Activated CD4-positive, alpha-beta T cell treated with anti-CD3 and anti-CD28 coated beads, Interleukin-2, amount 50 U/mL, for 4 hours (primary cell): ENCODE data around the gene PGPEP1.
"Not testable (repeated sequence)": the region's sequence is repeated elsewhere in the genome, so short reads cannot be mapped to it uniquely, and the experiment has no call there.

Experiments used
- DNase-seq, 2 experiments: peaks; one replicate each; pipeline ENCODE4 v3.0.0-alpha.2; 2020

PGPEP1 gene

DNA sequence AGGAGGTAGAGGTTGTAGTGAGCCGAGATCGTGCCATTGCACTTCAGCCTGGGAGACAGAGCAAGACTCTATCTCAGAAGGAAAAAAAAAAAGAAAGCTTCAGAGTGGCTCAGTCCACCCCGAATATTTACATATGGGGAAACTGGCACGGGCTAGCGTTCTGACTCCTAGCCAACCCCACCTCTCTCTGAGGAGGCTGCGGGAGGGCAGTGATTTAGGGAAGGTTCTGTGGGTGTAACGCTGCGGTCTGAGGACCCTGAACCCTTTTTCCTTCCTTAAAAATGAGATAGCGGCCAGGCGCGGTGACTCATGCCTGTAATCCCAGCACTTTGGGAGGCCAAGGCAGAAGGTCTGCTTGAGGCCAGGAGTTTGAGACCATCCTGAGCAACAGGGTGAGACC lies 52.0 kb downstream of the PGPEP1 start:
- no peak for DNase-seq

DNA sequence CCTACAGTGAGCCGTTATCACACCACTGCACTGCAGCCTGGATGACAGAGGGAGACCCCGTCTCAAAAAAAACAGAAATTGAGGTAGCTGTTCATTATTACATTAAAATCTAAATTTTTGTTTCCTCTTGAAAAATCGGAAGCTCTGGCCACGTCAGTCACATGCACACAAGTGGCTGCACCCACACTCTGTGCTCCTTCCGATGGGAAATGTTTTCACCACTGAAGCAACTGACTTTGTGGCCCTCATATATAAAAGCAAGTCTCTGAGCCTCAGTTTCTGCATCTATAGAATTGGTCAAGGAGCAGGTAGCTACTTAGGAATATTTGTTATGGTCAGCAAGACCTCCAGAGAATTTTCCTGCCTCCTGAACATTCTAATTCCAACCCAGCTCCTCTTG lies 52.5 kb downstream of the PGPEP1 start:
- DNase-seq = no peak

DNA sequence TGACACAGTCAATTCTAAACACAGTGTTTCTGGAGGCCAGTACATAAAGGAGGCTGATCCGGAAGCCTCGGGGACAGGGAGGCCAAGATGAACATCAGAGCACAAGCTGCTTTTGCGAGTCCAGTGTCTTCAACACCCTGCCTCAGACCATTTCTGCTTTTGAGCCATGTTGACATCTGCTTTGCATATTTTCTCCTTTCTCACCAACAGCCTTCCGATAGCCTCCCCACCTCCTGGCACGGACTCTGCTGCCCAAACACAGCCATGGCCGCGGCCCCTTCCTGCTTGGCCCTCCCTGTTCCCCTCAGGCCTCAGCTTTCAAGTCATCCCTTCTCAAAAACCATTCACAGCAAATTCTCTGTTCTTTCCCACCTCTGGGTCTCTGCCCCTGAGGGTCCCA lies 53.4 kb downstream of the PGPEP1 start:
- no peak for DNase-seq

DNA sequence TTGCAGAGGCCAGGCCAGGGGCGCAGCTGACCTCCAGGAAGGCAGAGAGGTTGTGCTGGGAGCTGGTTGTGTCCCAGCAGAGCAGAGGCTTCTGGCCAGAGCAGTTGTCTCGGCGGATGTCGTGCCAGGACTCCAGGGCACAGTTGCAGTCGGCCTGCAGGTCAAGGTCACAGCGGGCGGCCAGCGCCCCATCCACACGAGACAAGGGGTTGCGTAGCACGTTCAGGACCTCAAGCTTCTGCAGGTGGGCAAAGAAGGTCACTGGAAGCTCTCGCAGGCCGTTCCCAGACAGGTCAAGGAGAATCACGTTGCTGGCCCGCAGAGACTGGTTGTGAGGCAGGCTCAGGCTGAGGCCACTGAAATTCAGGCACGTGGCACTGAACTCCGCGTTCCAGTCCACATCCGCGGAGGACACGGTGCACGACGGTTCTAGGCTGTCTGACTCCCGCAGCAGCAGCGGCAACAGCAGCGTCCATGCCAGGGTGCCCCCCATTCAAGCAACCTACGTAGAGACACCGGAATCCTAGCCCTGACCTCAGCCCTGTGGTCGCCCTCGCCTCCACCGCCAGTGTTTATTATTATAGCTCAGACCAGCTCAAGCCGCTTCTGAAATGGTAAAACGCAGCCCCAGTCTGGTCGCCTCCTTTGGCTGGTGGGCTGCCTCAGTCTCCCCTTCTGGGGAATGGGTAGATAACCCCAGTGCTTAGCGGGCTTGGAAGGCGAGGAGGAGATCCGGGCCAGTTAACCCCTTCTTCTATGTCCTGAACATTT lies 56.3 kb downstream of the PGPEP1 start:
- no peak for DNase-seq

DNA sequence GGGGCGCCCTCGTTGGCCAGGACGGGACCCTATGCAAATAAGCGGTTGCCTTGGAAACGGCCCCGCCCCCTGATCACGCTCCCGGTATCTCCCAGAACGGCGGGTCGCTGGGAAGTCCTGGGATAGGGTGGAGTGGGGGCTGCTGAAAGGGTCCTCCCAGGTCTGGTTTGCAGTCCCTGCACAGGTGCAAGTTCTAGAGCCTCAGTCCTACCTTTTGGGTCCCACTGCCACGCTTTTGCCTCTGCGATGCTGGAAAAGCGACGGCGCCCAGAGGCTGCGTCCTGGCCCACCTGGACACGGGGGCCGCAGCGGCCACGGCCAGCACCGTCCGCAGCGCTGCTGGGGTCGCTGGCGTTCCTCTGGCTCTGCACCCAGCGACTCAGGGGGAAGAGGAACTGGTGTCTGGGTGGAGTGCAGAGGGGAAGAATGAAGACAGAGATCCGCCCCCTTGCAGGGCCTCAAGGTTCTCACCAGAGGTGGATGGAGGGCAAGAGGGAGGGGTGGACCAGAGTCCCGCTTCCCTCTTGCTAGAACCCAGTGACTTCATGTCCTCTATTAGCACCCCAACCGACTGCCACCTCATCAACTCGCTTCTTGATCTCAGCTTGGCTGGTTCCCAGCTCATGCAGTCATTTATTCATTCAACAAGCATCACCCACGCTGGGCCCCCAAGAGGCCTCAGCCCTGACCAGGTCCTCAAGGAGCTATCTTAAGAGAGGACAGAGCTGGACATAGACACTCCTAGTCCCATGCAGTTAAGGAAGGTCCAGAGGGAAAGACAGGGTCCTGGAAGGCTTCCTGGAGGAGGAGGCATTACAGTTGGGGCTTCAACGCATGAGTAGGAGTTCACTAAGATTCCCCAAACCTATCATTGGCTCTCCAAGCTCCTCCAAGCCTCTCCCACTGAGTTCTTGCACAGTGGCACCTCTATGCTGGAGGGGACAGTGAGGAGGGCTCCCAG lies 57.1 kb downstream of the PGPEP1 start, which contains the start of gene LRRC25:
LRRC25 (minus strand) TSS at position 381 of the 961 bp plus-strand sequence. CDS start 659 bp downstream, outside the sequence.
- no peak for DNase-seq

DNA sequence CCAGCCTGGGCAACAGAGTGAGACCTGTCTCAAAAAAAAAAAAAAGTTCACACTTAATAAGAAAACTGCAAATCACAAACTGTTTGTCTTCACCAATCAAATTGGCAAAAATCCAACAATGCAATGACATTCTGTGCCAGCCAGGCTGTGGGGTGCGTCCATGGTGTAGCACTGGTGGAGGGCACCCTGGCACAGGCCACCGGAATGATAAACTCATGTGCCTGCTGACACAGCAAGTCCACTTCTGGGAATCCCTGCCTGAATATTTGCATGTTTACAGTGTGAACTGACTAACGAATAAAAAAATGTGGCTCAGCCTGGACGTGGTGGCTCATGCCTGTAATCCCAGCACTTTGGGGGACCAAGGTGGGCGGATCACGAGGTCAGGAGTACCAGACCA lies 58.6 kb downstream of the PGPEP1 start:
- DNase-seq = no peak

DNA sequence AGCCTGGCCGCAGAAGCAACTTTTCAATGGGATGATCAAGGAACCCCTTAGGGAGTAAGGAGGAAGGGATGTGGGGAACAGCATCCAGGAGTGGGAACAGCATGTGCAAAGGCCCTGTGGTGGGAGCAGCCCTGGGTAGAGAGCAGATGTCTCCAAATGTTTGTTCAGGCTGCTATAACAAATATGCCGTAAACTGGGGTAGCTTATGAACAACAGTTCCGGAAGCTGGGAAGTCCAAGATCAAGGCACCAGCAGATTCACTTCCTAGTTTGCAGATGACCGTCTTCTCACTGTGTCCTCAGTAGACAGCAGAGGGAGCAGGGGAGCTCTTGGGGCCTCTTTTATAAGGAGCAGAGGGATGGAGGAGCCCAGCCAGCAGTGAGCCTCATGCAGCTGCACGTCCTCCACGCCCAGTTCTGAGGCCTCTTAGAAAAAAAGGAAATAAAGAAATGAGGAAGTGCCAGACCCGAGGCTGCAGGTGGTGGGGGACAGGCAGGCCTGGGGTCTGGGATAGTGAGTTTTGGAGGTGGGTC lies 61.2 kb downstream of the PGPEP1 start:
- no peak for DNase-seq

DNA sequence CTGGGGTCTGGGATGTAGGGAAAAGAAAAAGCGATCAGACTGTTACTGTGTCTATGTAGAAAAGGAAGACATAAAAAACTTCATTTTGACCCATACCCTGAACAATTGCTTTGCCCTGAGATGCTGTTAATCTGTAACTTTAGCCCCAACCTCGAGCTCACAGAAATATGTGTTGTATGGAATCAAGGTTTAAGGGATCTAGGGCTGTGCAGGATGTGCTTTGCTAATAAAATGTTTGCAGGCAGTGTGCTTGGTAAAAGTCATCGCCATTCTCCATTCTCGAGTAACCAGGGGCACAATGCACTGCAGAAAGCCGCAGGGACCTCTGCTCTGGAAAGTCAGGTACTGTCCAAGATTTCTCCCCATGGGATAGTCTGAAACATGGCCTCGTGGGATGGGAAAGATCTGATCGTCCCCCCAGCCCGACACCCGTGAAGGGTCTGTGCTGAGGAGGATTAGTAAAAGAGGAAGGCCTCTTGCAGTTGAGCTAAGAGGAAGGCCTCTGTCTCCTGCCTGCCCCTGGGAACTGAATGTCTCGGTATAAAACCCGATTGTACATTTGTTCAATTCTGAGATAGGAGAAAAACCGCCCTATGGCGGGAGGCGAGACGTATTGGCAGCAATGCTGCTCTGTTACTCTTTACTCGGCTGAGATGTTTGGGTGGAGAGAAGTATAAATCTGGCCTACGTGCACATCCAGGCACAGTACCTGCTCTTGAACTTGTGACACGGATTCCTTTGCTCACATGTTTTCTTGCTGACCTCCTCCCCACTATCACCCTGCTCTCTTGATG lies 62.3 kb downstream of the PGPEP1 start:
- DNase-seq = not testable (repeated sequence)

DNA sequence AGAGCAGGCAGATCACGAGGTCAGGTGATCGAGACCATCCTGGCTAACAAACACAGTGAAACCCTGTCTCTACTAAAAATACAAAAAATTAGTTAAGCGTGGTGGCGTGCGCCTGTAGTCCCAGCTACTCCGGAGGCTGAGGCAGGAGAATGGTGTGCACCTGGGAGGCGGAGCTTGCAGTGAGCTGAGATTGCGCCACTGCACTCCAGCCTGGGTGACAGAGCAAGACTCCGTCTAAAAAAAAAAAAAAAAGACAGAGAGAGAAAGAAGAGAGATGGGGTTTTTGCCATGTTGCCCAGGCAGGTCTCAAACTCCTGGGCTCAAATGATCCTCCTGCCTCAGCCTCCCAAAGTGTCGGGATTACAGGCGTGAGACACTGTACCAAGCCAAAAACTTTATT lies 65.4 kb downstream of the PGPEP1 start:
- DNase-seq = not testable (repeated sequence)

DNA sequence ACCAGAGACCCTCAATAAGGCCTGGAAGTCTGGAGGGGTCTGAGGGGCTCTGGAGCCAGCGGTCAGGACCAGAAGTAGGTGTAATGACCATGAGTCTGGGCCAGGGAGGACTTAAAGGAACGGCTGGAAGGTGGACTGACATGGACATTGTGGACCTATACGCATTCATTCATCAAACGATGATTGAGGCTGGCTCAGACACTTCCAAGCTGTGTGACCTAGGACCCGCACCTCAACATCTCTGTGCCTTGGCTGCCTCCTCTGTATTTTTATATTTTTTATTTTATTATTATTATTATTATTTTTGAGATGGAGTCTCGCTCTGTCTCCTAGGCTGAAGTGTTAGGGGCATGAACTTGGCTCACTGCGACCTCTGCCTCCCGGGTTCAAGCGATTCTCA lies 66.4 kb downstream of the PGPEP1 start:
- DNase-seq = no peak

DNA sequence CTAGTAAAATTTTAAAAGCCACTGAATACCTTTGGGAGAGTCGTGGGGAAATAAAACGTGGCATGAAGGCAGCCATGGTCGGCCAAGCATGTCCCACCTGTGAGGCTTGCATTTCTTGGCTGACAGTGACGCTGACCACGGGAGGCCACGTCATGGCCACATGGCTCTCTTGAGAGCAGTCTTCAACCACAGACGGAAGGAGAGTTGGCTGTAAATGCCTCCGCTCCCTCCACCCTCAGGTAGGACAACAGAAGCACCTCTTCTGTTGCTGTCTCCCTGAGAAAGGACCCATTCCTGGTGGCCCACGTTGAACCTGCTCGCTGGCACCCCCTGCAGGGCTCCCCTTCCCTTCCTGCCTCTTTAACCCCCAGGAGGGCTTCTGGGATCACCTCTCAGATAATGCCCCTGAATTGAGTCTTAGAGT lies 67.7 kb downstream of the PGPEP1 start:
- no peak for DNase-seq

DNA sequence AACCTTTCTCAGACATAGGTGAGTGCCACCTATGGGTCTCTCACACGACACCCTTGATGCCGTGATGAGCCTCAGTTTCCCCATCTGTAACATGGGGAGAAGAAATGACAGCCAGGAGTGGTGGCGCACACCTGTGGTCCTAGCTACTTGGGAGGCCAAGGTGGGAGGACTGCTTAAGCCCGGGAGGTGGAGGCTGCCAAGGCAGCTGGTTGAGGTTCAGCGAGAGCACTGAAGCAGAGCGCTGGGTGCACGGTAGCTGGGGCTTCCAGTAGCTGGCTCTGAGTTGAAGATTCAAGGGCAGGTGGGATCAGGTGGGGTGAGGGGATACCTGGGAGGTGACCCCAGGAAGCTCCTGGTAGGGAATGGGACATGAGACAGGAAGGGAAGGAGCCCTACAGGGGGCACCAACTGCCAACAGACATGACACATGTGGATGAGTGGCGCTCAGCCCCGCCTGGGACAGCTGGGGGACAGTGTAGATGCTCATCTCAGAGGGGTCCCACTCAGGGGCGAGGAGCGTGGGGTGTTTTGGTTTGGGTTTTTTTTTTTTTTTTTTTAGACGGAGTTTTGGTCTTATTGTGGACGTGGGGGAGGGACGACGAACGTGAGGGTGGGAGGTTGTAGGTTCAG lies 72.3 kb downstream of the PGPEP1 start:
- DNase-seq = no peak

DNA sequence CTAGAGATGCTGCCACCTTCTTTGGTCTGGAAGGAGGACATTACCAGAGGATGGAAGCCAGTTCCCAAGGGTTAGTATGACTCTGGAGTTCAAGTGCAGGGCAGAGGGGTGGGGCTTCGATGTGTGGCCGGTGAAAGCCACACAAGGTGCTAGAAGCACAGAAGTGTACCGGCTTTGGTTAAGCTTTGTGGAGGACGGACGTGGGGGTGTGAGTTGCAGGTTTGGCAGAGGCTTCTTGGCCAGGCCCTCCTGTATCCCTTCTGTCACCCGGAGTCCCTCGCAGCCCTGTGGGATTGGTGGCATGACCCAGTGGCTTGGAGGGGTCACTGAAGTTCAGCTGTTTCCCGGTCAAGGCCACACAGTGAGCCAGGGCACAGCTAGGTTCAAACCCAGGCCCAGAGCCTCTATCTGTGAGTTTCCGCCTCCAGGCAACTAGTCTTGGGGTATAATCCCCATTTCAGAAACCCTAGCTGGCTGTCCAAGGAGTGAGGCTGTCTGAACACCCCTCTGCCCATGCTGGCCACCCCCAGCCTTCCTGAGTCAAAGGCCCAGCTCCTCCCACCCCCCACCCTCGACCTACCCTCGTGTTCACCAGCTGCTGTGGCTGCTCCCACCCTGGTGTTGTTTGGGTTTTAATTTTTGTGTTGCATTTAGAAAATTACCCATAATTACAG lies 74.2 kb downstream of the PGPEP1 start:
- DNase-seq = no peak

DNA sequence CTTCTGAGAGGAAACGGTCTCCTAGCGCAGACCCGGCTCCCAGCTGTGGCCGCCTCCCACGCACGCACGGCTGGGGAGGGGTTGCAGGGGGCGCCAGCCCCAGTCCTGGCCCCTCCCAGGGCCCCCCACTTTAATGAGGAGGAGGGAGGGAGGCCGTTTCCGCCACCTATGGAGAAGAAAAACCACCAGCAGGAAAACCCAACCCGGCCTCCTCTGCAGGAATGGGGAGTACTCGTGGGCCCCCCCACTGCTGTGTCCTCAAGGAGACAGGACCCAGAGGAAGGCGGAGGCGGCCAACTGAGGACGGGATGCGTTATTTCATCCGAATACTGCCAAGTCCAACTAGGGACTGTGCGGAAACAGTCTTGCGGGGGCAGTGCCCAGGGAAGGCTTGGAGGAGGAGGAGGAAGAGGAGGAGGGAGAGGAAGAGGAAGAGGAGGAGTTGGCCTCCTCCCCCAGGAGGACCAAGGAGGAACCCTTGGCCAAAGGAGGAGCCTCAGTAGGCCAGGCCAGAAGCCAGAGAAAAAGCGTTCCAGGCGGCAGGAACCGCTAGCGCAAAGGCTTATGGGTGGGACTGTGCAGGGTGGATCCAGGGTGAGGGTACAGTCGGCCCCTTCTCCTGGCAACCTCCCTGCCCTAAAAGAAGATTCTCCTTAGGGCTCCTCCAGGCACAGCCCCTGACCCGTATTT lies 74.9 kb downstream of the PGPEP1 start:
- no peak for DNase-seq

DNA sequence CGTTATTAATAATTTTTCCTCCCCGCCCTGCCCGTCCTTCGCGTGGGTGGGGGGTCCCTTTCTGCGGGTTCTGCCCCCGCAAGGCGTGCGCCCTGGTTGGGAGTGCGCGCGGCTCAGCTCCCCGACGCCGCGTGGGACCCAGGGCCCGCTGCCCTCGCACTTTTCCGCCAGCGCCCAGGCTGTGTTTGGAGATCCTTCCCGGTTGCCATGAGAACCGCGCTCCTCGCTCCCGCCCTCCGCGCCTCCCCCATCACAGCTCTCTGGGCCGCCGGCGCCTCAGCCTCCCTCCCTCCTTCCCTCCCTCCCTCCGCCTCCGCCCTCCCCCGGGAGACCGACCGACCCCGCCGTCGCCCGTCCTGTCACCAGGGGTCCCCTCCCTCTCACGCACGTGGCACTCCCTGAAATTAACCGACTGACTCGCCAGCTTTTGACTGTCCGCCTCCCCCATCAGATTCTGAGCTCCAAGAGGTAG lies 76.4 kb downstream of the PGPEP1 start:
- peak; percentile 45 to 54 for DNase-seq

DNA sequence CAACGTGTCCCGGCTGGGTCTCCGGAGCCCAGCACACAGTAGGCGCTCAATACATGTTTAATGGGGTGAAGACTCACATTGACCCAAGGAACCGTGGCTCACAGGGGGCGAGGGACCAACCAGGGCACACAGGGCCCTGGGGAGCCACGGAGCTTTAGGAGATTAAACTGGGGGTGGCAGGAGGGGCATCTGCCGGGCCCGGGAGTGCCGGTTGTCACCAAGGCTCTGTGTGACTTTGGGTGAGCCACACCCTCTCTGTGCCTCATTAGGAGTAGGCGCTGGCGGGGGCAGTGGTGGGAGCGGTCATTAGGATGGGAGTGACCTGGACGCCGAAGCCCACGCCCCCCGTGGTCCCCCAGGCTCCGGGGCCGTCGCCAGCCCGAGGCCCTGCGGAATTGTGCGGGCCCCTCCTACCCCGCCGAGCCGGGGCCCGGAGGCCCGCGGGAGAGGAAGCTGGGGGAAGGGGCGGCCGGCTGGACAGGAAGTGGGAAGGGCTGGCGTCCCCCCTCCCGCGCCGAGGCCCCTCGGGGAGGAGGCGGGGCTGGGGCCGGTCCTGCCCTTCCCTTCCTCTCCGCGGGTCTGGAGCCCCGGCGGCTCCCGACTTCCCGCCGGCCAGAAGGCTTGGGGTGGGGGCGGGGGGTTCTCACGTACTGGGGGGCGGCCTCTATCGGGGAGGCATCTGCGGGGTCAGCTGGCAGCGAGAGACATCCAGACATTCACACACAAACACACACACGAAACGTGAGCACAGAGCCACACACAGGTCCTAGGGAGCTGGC lies 77.0 kb downstream of the PGPEP1 start:
- DNase-seq = no peak

DNA sequence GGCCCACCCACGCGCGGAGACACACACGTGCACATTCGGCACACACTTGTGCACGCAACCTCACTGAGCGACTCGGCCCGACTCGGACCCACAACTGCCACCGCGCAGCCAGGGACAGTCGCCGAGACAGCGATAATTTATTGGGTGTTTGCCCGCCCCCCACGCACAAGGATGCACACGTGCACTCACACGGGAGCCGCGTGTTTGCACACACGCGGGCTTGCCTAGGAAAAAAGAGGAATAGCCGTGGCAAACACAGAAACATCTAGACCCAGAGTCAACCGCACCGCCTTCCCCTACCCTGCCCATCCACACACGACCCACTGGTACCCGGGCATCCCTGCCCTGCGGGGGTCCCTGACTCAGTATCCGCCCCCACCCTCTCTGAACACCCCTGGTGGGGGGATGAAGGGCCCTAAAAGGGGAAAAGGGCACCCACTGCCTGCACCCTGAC lies 77.7 kb downstream of the PGPEP1 start:
- no peak for DNase-seq

DNA sequence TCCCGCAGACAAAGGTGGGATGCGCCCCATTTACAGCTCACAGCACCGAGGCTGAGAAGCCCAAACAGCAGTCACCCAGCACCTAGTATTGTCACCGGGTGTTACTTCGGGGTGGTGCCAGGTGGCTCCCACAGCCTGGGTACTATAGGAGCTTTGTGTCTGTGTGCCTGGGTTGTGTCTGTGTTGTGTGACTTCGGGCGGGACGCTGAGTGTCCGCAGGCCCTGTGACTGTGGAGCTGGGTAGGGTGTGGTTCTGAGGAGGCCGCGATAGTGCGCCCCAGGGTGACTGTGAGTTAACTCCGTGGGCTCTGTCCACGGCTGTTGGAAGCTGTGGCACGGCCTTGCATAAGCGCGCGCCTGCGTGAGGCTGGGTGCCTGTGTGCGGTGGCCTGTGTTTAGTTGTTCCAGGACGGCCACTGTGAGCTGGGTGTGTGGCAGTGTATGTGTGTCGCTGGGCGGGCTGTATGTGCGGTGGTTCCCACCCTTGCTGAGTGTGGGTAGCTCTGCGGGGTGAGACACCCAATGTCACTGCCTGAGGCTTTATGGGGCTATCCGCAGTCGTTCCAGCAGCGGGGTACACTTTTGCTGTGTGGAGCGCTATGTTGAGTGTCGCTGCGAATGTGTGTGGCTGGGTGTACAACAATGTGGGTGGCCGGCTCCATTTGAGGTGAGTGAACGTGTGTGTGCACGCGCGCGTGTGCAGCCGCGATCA lies 78.2 kb downstream of the PGPEP1 start:
- no peak for DNase-seq

DNA sequence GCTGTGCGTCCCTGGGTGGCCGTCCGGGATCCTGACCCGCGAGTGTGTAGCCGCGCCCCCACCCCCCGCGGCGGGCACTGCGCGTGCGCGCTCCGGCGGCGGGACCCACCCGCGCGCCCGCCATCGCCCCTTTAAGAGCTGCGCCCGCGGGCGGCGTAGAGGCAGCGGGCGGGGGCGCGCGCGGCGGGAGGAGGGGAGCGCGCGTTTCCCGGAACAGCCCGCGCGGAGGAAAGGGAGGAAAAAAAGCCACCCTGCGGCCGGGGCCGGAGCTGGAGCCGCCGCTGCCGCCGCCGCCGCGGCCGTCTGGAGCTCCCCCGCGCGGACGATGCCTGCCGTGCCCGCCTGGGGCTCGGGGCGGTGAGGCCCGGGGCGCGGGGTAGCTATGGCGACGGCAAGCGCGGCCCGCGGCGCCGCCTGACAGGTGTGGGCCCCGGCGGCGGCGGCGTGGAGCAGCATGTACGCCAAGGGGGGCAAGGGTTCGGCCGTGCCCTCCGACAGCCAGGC lies 78.8 kb downstream of the PGPEP1 start, which contains the start of gene SSBP4:
SSBP4 (plus strand) TSS at position 204 of the 504 bp plus-strand sequence; CDS start at position 455, 251 bp downstream.
- peak; percentile 48 to 49 for DNase-seq
